Measurements from ENCODE around the gene OGFOD3. TPM values are rescaled to one million over a fixed set of nuclear protein-coding genes. Genes with fewer than 3 reads are reported as not detected.

The OGFOD3 gene
- total RNA-seq, 2 donors from 2014 or later = 21.0 to 26.8 TPM

DNA sequence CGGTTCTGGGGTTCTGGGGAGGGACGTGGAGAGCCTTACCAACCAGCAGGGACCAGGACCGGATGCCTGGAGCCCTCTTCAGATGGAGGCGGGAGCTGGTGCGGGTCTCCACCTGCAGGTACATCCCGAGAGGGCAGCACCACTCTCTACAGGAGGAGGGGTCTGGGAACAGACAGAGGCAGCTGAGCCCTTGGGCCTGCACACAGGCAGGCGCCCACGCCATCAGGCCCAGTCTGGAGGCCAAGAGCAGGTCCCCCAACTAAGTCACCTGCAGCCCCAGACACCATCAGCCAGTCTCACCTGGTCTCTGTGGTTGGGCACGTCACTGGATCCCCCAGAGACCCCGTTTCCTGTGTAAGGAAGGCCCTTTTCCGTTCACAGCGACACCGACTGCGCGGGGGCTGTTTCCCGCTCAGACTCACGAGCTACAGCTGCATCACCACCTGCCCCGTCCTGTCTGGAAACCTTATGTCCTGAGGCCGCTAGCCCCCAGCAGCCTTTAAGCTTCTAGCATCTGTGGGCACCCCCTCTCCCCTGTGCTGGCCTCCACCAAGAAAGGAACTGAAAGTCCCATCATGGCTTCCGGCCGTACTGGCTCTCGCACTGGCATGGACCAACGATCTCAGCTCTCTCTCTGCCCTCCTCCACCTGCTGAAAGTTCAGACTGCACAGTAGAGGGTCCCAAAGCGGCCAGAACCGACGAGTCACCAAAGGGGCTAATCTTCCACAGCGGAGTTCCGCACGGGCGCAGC is 30.9 kb upstream of the OGFOD3 start:
- intact Hi-C loops (cut with DNase I) = no loop called here
- DNase-seq (ENCODE audit: low spot score) = no peak

DNA sequence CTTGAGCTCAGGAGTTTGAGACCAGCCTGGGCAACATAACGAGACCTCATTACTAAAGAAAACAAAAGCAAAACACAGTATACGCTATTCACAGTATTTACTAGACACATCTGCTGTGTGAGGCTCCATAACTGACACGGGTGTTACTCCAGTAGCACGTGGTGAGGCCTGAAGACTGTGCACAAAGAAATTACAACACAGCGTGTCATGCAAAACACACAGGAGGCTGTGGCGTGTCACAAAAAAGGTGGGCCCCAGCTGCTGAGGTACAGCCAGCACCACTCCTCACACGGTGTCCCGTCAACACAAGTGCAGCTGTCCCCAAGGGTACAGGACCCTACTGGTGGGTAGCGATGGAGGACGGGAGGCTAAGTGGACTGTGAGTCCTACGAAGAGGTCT is 29.5 kb upstream of the OGFOD3 start:
- intact Hi-C loops (cut with DNase I) = no loop called here
- no peak for DNase-seq (ENCODE audit: low spot score)

DNA sequence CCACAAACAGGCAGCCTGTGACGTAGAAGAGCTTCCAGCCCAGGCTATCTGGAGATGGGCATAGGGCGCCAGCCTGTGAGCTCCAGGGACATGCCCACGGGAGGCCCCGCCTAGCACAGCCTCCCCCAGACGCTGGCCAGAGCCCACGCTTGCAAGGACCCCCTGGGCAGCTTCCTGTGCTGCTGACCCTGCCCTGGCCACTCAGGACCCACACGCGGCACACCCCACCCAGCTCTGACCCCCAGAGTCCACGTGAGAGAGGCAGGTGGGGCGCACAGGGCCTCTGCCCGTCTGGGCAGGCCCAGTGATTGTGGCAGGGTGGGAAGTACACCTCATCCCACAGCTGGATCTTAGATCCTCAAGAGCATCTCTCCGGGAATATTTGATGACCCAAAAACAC is 28.3 kb upstream of the OGFOD3 start:
- no peak for DNase-seq (ENCODE audit: low spot score)
- intact Hi-C loops (cut with DNase I) = no loop called here

DNA sequence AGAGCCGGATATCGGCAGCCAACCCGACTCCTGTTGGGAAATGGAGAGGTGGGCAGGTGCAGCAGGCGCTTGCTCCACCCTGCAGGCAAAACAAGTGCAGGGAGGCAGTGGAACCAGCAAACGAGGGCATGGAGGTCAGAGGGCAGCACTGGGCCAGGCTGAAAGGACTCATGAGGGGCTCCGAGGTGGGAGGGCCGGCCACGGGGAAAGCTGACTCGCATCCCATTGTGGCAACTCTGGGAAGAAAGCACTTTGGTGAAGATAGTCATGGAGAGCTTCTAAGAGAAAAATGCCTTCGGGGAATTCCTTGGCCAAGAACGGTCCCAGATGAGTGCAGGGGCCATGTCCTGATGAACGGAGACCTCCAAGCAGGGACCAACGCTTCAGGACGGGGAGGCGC is 27.7 kb upstream of the OGFOD3 start:
- DNase-seq (ENCODE audit: low spot score) = no peak
- intact Hi-C loops (cut with DNase I) = no loop called here

DNA sequence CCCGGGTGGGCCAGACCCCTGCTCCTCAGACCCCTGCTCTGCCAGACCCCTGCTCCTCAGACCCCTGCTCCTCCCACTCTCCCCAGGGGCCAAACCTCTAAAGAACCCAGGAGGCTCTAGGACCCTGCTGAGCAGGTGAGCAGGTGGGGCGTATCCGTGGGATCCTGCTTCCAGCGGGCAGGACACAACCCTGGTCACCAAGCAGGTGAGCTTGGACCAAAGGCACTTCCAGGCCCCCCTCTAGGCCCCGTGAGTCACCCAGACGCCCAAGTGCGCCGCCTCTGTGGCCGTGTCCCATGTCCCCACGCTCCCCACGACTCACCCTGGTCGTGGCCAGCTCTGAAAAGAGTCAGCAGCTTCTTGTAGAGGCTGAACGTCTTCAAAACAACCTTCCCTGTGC is 27.2 kb upstream of the OGFOD3 start:
- no peak for DNase-seq (ENCODE audit: low spot score)
- intact Hi-C loops (cut with DNase I) = no loop called here

DNA sequence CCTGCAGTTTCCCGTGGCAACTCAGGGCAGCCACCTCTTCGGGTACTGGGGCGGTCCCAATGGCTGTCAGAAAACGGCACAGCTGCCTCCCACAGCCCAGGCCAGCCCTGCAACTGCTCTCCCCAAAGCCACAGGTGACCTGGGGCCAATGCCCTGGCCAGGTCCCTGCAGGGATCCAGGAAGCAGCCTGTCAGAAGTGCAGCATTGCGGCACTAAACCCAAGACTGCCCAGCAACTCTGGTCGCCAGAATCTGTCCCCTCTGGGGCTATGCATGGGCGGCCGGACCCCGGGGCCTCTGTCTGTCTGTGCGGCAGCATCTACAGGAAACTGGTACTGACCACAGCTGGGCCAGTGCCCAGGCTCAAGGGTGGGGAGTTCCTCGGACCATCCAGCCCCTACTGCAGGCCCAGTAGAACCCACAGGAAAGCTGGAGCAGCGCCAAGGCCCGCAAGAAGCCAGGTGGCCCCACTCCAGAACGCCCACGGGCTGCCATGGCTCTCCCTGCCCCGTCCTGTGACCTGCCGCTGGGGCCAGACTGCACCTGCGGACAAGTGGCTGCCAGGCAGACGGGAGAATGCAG is 26.6 kb upstream of the OGFOD3 start:
- intact Hi-C loops (cut with DNase I) = no loop called here
- no peak for DNase-seq (ENCODE audit: low spot score)

DNA sequence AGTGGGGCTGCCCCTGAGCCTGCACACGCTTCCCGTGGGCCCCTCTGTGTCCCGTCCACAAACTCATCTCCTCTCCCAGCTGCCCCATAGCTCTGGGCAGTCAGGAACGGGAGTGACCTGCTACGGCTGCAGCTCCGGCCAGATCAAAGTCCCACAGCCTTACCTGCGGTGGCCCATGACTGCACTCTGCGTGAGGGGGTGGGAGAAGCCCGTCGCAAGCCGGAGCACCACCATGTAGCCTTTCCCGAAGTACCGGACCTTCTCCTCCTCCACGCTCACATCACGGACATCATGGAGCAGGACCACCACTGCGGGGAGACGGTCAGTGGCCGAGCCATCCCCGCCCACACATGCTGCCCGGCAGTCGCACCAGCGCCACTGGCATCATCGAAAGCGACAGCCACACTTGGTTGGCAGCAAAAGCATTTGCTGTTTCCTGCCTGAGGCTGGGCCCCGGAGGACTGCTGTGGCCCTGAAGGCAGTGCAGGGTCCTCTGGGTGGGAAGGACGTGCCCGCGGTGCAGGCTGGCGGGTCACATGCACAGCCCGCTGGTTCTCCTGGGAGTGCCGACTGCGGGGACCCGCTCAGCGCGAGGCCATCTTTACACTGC is 26.0 kb upstream of the OGFOD3 start:
- intact Hi-C loops (cut with DNase I) = no loop called here

DNA sequence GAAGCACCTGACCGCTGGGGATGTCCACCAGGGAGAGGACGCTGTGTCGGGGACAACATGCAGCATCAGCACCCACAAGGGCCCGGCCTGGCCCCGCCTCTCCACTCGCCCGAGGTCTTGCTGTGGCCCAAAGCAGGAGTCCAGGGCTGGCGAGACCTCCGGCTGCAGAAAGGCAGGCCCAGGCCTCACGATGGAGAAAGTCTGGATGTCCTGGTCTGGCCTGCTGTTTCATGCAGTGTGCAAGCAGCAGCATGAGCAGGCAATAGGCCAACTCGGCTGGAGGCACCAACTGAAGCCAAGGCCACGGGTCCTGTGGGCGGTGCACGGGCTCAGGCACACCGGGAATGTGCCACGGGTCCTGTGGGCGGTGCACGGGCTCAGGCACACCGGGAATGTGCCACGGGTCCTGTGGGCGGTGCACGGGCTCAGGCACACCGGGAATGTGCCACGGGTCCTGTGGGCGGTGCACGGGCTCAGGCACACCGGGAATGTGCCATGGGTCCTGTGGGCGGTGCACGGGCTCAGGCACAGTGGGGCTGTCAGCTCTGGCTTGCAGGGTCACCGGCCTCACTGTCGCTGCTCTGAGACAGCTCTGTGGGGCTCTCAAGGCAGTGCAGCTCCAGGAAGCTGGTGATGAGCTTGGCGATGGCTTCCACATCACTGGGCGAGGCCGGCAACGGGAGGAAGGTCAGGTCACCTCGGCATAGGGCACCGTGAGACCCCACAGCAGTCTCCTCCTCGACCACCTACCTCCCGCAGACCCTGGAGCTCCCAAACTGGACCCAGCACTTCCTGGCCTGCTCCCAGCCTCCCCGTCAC is 25.3 kb upstream of the OGFOD3 start:
- intact Hi-C loops (cut with DNase I) = no loop called here
- DNase-seq (ENCODE audit: low spot score) = no peak

More for the DNA sequence above, 26.0 kb upstream of the OGFOD3 start:
- no peak for DNase-seq (ENCODE audit: low spot score)

DNA sequence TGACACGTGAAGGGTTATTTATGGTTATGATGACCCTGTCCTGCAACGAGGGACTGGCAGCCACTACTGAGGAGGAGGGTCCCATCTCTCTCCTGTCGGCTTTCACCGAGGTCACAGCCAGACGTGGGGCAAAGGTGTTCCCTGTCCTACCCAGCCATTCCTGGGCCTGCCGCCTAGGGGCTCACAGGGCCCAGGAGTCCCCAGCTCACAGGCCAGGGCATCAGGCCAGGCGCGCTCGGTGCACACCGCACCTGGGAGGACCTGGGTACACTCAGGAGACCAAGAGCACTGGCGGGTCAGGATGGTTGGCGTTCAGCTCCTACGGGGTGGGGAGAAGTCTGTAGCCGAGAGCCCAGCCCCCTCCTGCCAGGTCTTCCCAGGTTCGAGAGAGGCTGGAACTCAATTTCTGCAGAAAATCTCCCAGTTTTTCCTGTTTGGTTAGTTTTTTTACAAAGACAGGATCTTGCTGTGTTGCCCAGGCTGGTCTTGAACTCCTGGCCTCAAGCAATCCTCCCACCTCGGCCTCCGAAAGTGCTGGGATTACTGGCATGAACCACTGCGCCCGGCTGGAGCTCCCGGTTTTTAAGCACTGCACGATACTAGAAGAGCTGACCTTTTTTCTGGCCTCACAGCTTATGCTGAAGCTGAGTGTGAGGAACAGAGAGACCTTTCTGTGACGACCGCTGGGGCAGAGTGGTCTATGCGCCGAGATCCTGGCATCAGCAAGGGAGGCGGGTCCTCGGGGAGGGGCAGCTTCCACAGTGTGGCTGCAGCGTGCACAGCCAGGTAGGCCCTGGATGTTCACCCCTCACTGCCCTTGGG is 24.5 kb upstream of the OGFOD3 start:
- intact Hi-C loops (cut with DNase I) = no loop called here
- no peak for DNase-seq (ENCODE audit: low spot score)

DNA sequence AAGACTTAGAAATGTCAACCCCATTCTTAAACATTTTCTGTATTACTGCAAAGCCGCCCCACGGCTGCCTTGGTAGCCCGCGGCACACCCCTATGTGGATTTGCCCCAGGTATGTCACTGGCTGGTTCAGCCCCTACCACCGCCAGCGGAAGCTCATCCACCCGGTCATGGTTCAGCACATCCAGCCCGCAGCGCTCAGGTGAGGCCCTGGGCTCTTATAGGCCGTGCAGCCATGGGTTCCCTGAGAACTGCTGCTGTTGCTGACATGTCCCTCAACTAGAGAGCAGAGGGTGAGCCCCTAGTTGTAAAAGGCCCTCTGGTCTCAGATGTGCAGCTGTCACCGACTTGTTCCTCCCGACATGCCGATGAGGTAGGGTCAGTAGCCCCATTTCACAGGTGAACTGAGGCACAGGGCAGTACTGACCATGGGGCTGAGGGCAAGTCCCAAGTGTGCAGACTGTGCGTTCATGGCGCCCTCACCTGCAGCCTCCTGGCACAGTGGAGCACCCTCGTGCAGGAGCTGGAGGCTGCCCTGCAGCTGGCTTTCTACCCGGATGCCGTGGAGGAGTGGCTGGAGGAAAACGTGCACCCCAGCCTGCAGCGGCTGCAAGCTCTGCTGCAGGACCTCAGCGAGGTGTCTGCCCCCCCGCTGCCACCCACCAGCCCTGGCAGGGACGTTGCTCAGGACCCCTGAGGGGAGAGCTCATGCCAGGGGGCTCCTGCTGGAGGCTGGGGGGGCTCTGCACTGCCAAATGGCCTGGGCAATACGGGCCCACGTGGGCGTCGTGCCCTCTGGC is 23.5 kb upstream of the OGFOD3 start:
- intact Hi-C loops (cut with DNase I) = no loop called here
- no peak for DNase-seq (ENCODE audit: low spot score)

DNA sequence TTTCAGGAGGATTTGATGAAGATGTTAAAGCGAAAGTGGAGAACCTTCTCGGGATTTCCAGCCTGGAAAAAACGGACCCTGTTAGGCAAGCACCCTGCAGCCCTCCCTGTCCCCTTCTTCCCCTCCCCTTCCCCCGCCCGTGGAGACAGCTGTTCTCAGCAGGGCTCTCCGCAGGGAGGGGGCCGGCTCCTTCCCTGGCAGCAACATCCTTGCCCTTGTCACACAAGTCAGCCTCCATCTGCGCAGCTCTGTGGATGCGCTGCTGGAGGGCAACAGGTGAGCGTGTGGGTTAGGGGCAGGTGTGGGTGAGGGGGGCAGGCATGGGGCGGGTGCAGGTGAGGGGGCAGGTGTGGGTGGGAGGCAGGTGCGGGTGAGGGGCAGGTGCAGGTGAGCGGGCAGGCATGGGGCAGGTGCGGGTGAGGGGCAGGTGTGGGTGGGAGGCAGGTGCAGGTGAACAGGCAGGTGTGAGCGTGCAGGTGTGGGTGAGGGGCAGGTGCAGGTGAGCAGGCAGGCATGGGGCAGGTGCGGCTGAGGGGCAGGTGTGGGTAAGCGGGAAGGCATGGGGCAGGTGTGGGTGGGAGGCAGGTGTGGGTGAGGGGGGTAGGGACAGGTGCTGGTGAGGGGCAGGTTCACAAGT is 22.7 kb upstream of the OGFOD3 start:
- intact Hi-C loops (cut with DNase I) = no loop called here
- DNase-seq (ENCODE audit: low spot score) = no peak

DNA sequence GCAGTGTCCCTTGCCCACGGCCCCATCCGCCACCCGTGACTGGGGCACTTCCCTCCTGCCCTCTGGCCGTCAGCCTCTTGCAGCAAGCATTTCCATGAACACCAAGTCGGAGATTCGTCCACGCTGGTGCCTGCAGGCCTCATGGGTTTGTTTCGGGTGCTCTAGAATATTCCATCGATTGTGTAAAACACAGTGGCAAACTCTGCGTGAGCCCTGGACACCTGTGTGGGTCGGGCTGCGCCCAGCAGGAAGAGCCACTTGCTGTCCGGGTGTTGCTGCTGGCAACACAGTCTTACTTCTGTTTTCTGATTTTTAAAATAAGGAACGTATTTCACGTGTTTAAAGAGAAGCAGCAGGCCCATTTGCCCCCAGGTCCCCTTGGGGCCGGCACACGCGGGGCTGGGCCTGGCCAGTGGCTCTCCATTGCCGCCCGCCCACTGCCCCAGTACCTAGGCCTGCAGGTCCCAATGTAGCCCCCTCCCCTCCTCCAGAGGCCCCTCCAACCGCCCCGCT is 22.1 kb upstream of the OGFOD3 start:
- no peak for DNase-seq (ENCODE audit: low spot score)
- intact Hi-C loops (cut with DNase I) = no loop called here

DNA sequence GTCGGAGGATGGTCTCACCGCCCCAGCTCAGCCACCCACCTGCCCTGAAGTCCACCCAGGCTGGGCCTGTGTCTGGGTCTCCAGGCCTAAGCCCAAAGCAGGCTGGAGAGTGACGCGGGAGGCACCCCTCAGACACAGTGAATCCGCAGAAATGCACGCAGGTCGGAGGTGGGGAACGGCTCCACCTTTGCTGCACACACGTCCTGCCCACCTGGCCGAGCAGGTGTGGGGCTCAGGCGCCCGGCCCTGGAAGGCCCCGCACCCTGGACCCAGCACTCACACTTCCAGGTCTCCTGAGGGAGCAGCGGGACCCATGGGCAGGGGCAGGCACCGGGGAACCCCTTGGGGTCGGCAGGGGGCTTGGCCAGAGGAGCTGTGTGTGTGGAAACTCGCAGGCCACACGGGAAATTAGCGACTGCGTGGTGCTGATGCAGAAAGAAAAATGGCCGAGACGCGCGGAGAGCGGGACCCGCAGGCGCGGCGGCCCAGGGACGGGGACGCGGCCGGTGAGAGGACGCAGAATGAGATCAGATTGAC is 21.5 kb upstream of the OGFOD3 start:
- intact Hi-C loops (cut with DNase I) = no loop called here
- no peak for DNase-seq (ENCODE audit: low spot score)

DNA sequence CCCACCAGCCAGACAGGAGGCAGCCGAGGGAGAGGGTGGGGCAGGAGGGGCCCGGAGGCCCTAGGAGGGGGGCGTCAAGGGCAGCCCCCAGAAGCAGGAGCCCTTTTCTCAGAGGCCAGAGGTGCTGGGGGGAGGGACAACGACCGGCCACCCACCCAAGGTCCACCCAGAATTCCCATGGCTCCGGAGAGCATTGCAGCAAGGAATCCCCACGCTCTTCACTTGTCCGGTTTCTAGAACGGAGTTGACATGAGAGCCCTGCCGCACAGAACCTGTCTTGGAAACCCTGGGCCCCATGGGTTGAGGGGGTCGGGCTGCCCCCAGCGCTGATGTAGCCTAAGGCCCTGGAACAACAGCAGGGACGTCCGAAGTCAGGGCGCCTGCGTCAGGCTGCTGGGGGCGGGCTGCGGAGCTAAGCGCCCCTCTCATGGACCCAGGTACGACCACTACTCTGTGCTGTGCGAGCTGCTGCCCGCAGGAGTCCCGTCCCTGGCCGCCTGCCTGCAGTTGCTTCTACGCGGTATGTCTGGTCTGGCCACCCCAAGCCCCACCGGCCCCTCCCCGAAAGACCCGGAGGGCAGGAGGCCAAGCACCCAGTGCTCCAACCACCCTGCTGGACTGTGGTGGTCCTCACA is 20.9 kb upstream of the OGFOD3 start:
- DNase-seq (ENCODE audit: low spot score) = no peak
- intact Hi-C loops (cut with DNase I) = no loop called here

DNA sequence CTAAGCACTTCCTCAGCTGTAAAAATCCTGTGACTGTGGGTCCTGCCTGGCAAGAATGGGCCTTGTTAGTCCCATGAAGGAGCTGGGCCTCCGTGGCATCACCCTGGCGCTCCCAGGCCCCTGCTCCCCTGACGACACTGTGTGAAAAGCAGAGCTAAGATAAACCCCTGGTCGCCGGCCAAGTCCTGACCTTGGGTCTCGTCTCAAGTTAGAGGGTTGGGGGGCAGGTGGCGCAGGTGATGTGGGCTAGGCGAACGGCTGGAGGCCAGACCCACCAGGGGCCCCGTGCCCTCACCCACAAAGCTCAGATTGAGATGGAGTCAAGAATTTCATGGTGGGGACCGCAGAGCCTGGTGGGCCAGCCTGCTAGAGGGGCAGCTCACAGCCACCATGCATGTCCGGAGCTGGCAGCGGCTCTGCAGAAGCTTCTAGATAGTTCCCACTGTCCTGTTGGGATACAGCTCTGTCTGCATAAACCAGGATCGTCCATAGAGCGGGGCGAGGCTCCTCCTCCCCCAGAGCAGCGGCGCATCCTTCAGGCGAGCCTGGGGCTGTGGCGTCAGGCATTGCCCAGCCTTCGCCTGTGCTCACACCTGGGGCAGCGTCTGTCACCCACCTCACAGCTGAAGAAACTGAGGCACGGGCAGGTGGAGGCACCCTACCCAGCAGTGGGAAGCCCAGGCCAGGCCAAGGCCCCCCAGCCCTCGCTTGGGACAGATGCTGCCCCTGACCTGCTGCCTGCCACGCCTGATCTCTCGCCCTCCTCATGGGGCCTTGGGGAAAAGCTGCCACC is 20.2 kb upstream of the OGFOD3 start:
- DNase-seq (ENCODE audit: low spot score) = no peak
- intact Hi-C loops (cut with DNase I) = no loop called here

DNA sequence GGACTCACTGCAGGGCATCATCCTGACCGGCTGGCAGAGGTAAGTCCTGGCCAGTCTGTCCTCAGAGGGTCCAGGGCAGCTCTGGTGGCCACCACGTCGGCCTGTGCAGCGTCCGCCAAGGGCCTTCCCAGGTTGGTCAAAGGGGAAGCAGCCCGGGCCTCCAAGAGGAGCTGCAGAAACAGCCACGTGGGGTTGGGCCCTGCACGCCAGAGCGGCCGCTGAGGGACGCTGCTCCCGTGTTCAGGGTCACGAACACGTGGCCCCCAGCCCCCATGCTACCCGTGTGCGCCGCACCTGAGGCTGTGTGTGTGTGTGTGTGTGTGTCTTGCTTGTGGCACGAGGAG is 18.9 kb upstream of the OGFOD3 start:
- intact Hi-C loops (cut with DNase I) = no loop called here
- DNase-seq (ENCODE audit: low spot score) = no peak

All from posterior vena cava (tissue), 2 donors.